Stimulated activated naive CD4-positive, alpha-beta T cell (primary cell): ENCODE data around the gene ZMIZ1.

Experiments
- DNase-seq, 6 experiments: peaks; one replicate each; lab custom pipeline; 2025; lab: John Stamatoyannopoulos, UW

The ZMIZ1 gene

GRCh38 chr10:79079490-79080355 is 11.0 kb downstream of the ZMIZ1 start:
- no peak for DNase-seq

- DNase-seq: no peak
Observed at GRCh38 chr10:79081353-79082034, 12.7 kb downstream of the ZMIZ1 start.

GRCh38 chr10:79082035-79082373 is 13.2 kb downstream of the ZMIZ1 start:
- no peak for DNase-seq

GRCh38 chr10:79082631-79083596 is 14.1 kb downstream of the ZMIZ1 start:
- no peak for DNase-seq

- no peak for DNase-seq
Observed at GRCh38 chr10:79084012-79084971, 15.5 kb downstream of the ZMIZ1 start.

- no peak for DNase-seq
Observed at GRCh38 chr10:79084972-79085597, 16.3 kb downstream of the ZMIZ1 start.

- no peak for DNase-seq
Observed at GRCh38 chr10:79086822-79087221, 18.1 kb downstream of the ZMIZ1 start.

GRCh38 chr10:79087721-79088120 is 19.0 kb downstream of the ZMIZ1 start:
- DNase-seq: no peak

GRCh38 chr10:79088176-79088575 is 19.4 kb downstream of the ZMIZ1 start:
- no peak for DNase-seq

- DNase-seq: no peak
Observed at GRCh38 chr10:79088613-79089355, 20.0 kb downstream of the ZMIZ1 start.

GRCh38 chr10:79089632-79090031 is 20.9 kb downstream of the ZMIZ1 start:
- no peak for DNase-seq

GRCh38 chr10:79090134-79090803 is 21.5 kb downstream of the ZMIZ1 start:
- no peak for DNase-seq

- no peak for DNase-seq
Observed at GRCh38 chr10:79092292-79092896, 23.6 kb downstream of the ZMIZ1 start.

- peak in 1 of 6 experiments; percentile 12 for DNase-seq
Observed at GRCh38 chr10:79093658-79094411, 25.1 kb downstream of the ZMIZ1 start.

GRCh38 chr10:79094412-79095175 is 25.8 kb downstream of the ZMIZ1 start:
- no peak for DNase-seq

GRCh38 chr10:79095316-79095715 is 26.6 kb downstream of the ZMIZ1 start:
- DNase-seq: no peak

GRCh38 chr10:79096514-79096913 is 27.7 kb downstream of the ZMIZ1 start:
- DNase-seq: no peak
